ENCODE data around the gene PTP4A1. TPM values are rescaled to one million over a fixed set of nuclear protein-coding genes. Genes with fewer than 3 reads are reported as not detected.

PTP4A1 gene
- total and polyA plus RNA-seq, 2 of the 4 experiments (the other 2 are of a cell fraction), result 31.2 to 53.1 TPM

DNA sequence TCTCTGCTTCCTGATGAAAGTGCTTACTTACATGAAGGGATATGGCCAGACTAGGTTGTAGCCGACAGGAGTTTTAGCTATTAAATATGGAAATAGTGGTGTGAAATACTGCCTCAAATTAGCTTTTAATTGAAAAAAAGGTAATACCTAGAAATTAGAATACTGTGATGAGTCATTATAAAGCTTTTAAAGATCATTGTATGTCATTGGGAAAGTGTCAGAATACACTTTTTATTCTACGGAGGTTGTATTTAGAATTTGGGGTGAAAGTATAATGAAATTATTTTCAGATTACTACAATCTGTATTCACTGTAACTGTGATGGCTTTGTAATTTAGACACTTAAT lies 2.2 kb downstream of the PTP4A1 start:
- Histone ChIP-seq H2BK20ac (ENCODE audit: low read depth, low read length) (no peak overlapping the region), H4K91ac (ENCODE audit: insufficient read depth, low read depth, low read length) (no peak overlapping the region), H3K23ac (ENCODE audit: low read depth, low read length) (no peak overlapping the region), H3K4ac (ENCODE audit: low read depth, low read length) (no peak overlapping the region), H3K14ac (replicated peaks; ENCODE audit: low read depth, low read length) (no peak overlapping the region), H3K79me1 (ENCODE audit: low read depth in 1 of 2, low read length in 2 of 2) (peaks cover 3 to 11% of the 10 kb centered on the region in 2 experiments; a peak in 3 of 4 replicates), H2BK120ac (ENCODE audit: low read depth, low read length) (no peak overlapping the region), H2AFZ (replicated peaks; ENCODE audit: low read length, poor library complexity) (no peak overlapping the region), H3K4me2 (ENCODE audit: low read depth, low read length) (peak overlapping the region; percentile 88), H3K9ac (ENCODE audit: low read depth, low read length) (0 out of 2 replicates have a peak overlapping the region, but pooled peaks have one; percentile 93), H3K56ac (ENCODE audit: extremely low read depth, insufficient read depth, low read length) (no peak overlapping the region), H4K20me1 (ENCODE audit: insufficient read depth, low read length) (peaks cover 34% of the 10 kb centered on the region), H3K18ac (ENCODE audit: low read depth, low read length) (no peak overlapping the region), H4K8ac (ENCODE audit: low read depth in 2 of 2, low read length in 2 of 2) (no peak overlapping the region), H3K4me1 (ENCODE audit: control insufficient read depth, insufficient read depth, low read length) (no peaks in the 10 kb centered on the region), H2BK15ac (ENCODE audit: low read depth, low read length) (no peak overlapping the region), H3K9me3 (ENCODE audit: control insufficient read depth, insufficient read depth, low read length) (no peaks in the 10 kb centered on the region), H2AK9ac (replicated peaks; ENCODE audit: low read depth, low read length, poor library complexity) (no peak overlapping the region), H3K27ac (ENCODE audit: insufficient read depth, low read length) (peak overlapping the region; percentile 99; the same call in 1 of the 2 replicates), H3K9me1 (ENCODE audit: insufficient read depth, low read length) (no peaks in the 10 kb centered on the region), H3K4me3 (ENCODE audit: insufficient read depth, low read depth, low read length) (peak overlapping the region; percentile 85), H2AK5ac (ENCODE audit: low read depth, low read length) (no peak overlapping the region), H2BK5ac (ENCODE audit: low read depth, low read length, poor library complexity, severe bottlenecking) (peak overlapping the region; percentile 90), H3K27me3 (ENCODE audit: control insufficient read depth, insufficient read depth, low read length) (no peaks in the 10 kb centered on the region), H4K5ac (ENCODE audit: low read depth, low read length) (no peak overlapping the region; the same call in 1 of the 2 replicates), H3K36me3 (ENCODE audit: control insufficient read depth, insufficient read depth, low read length) (peaks cover 23% of the 10 kb centered on the region)
- ChIA-PET CTCF (interaction anchor here (0.6 to 1.3 kb wide), 5 partner anchors 23 to 228 kb away, joined by 3 to 6 read pairs (median 3); no protein-coding TSS in a partner anchor), POLR2A (ENCODE audit: unreplicated experiment) (no interaction called here)
- in situ Hi-C loops (cut with MboI; ENCODE audit: low sequenced_read_pairs), result loop anchor here (25.0 kb wide), 1 partner anchor 212 kb away; no protein-coding TSS in a partner anchor
- dilution Hi-C loops (cut with HindIII; ENCODE audit: low sequenced_read_pairs, unreplicated experiment), result no loop called here
- intact Hi-C loops (cut with micrococcal nuclease), result loop anchor here (1.0 to 10.0 kb wide), 5 partner anchors 47 to 221 kb away; no protein-coding TSS in a partner anchor
- no TSS peak for BruUV-seq (replicated peaks)
- ATAC-seq (ENCODE audit: low read depth) (no peak), DNase-seq (no peak)
- TF ChIP-seq POLR2A (IDR thresholded peaks at IDR 0.05; ENCODE audit: low read depth, low read length) (no peak), CEBPB (IDR thresholded peaks at IDR 0.05; ENCODE audit: low read depth, low read length) (no peak), MAFK (IDR thresholded peaks at IDR 0.05; ENCODE audit: low read depth, low read length) (no peak), RAD21 (IDR thresholded peaks at IDR 0.05; ENCODE audit: low read length) (no peak), RFX5 (IDR thresholded peaks at IDR 0.05; ENCODE audit: low read depth, low read length) (no peak), MAZ (IDR thresholded peaks at IDR 0.05; ENCODE audit: borderline replicate concordance, low read depth, low read length) (no peak), CHD1 (IDR thresholded peaks at IDR 0.05; ENCODE audit: low read depth, low read length) (no peak), BHLHE40 (IDR thresholded peaks at IDR 0.05; ENCODE audit: low read depth, low read length) (no peak), NFE2L2 (IDR thresholded peaks at IDR 0.05; ENCODE audit: low read depth, low read length) (no peak), SMC3 (IDR thresholded peaks at IDR 0.05; ENCODE audit: low read depth, low read length) (no peak), MXI1 (IDR thresholded peaks at IDR 0.05; ENCODE audit: borderline replicate concordance, low read depth, low read length) (no peak)
- TF ChIP-seq, protein P1, sequence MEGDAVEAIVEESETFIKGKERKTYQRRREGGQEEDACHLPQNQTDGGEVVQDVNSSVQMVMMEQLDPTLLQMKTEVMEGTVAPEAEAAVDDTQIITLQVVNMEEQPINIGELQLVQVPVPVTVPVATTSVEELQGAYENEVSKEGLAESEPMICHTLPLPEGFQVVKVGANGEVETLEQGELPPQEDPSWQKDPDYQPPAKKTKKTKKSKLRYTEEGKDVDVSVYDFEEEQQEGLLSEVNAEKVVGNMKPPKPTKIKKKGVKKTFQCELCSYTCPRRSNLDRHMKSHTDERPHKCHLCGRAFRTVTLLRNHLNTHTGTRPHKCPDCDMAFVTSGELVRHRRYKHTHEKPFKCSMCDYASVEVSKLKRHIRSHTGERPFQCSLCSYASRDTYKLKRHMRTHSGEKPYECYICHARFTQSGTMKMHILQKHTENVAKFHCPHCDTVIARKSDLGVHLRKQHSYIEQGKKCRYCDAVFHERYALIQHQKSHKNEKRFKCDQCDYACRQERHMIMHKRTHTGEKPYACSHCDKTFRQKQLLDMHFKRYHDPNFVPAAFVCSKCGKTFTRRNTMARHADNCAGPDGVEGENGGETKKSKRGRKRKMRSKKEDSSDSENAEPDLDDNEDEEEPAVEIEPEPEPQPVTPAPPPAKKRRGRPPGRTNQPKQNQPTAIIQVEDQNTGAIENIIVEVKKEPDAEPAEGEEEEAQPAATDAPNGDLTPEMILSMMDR (conservative IDR thresholded peaks at IDR 0.05; ENCODE audit: low read depth, low read length), result no peak
- TF ChIP-seq, protein P2, sequence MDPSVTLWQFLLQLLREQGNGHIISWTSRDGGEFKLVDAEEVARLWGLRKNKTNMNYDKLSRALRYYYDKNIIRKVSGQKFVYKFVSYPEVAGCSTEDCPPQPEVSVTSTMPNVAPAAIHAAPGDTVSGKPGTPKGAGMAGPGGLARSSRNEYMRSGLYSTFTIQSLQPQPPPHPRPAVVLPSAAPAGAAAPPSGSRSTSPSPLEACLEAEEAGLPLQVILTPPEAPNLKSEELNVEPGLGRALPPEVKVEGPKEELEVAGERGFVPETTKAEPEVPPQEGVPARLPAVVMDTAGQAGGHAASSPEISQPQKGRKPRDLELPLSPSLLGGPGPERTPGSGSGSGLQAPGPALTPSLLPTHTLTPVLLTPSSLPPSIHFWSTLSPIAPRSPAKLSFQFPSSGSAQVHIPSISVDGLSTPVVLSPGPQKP (IDR thresholded peaks at IDR 0.05; ENCODE audit: borderline replicate concordance, low read depth, low read length), result no peak
- no CpG with 5 or more reads among the region's 2 CpGs for WGBS, 2 experiments (ENCODE audit: extremely low coverage in 2 of 2, insufficient read length in 1 of 2)
